ENCODE measurements around the gene PMEPA1. TPM values are rescaled to one million over a fixed set of nuclear protein-coding genes. Genes with fewer than 3 reads are reported as not detected.

The PMEPA1 gene
- total RNA-seq, 2 experiments from 2014 or later = 15.7 to 18.0 TPM

GRCh38 chr20:57713951-57714350, 4.1 kb upstream of the PMEPA1 start:
- H3K27ac ChIP-seq (ENCODE audit: low read depth in 1 of 2, low read length in 2 of 2) = no peak overlapping the region
- ChIA-PET POLR2A (no interaction called here), CTCF (no interaction called here)
- no peak for TF ChIP-seq CTCF (IDR thresholded peaks at IDR 0.05)
- DNase-seq = no peak
- H3K27me3 ChIP-seq (ENCODE audit: control insufficient read depth in 1 of 2, insufficient read depth in 2 of 2, low read length in 2 of 2) = peaks cover 0 to 3% of the 10 kb centered on the region in 2 experiments
- Mint-ChIP-seq H3K36me3 (ENCODE audit: low read depth) (peaks cover 3% of the 10 kb centered on the region), H3K27ac (no peak overlapping the region), H3K27me3 (no peaks in the 10 kb centered on the region), H3K9me3 (no peaks in the 10 kb centered on the region), H3K4me1 (ENCODE audit: low read depth) (peaks cover 40% of the 10 kb centered on the region), H3K4me3 (no peak overlapping the region)
- no peaks in the 10 kb centered on the region for H3K36me3 ChIP-seq (ENCODE audit: insufficient read depth, low read length)
- intact Hi-C loops (cut with DNase I, micrococcal nuclease) = loop anchor here (2.0 to 10.0 kb wide), 6 partner anchors 57 to 1548 kb away; partner anchors contain the start of genes RBM38 (in 1 of the 2), STX16 (in 1 of the 2) and VAPB (in 1 of the 2)
- no peak for ATAC-seq (ENCODE audit: poor library complexity)
- H3K9me3 ChIP-seq (ENCODE audit: control insufficient read depth in 1 of 2, insufficient read depth in 1 of 2, low read length in 2 of 2) = no peaks in the 10 kb centered on the region
- H3K4me3 ChIP-seq (ENCODE audit: low read length) = no peak overlapping the region
- peaks cover 25% of the 10 kb centered on the region for H3K4me1 ChIP-seq (ENCODE audit: insufficient read depth, low read length)

GRCh38 chr20:57713505-57713903, 3.7 kb upstream of the PMEPA1 start:
- H3K36me3 Mint-ChIP-seq (ENCODE audit: low read depth) = peaks cover 8% of the 10 kb centered on the region
- Histone ChIP-seq H3K36me3 (ENCODE audit: insufficient read depth, low read length) (no peaks in the 10 kb centered on the region), H3K4me1 (ENCODE audit: insufficient read depth, low read length) (peaks cover 25% of the 10 kb centered on the region), H3K27ac (ENCODE audit: low read depth in 1 of 2, low read length in 2 of 2) (no peak overlapping the region), H3K4me3 (ENCODE audit: low read length) (no peak overlapping the region), H3K27me3 (ENCODE audit: control insufficient read depth in 1 of 2, insufficient read depth in 2 of 2, low read length in 2 of 2) (peaks cover 0 to 3% of the 10 kb centered on the region in 2 experiments), H3K9me3 (ENCODE audit: control insufficient read depth in 1 of 2, insufficient read depth in 1 of 2, low read length in 2 of 2) (no peaks in the 10 kb centered on the region)
- H3K27ac Mint-ChIP-seq = peak overlapping the region; percentile 95
- H3K4me3 Mint-ChIP-seq = no peak overlapping the region
- ChIA-PET CTCF (no interaction called here), POLR2A (no interaction called here)
- no peaks in the 10 kb centered on the region for H3K9me3 Mint-ChIP-seq
- ATAC-seq (ENCODE audit: poor library complexity) (no peak), DNase-seq (peak in 2 of 14 experiments; percentile 24 to 38)
- intact Hi-C loops (cut with DNase I, micrococcal nuclease) = loop anchor here (5.0 to 10.0 kb wide), 5 partner anchors 316 to 1549 kb away; partner anchors contain the start of genes RBM38 (in 1 of the 2), STX16 (in 1 of the 2) and VAPB (in 1 of the 2)
- H3K27me3 Mint-ChIP-seq = no peaks in the 10 kb centered on the region
- TF ChIP-seq CTCF (IDR thresholded peaks at IDR 0.05) = no peak
- peaks cover 40% of the 10 kb centered on the region for H3K4me1 Mint-ChIP-seq (ENCODE audit: low read depth)

- POLR2A ChIA-PET = no interaction called here
- no peak for ATAC-seq (ENCODE audit: poor library complexity)
- intact Hi-C loops (cut with DNase I, micrococcal nuclease) = loop anchor here (5.0 to 10.0 kb wide), 5 partner anchors 316 to 1549 kb away; partner anchors contain the start of genes RBM38 (in 1 of the 2), STX16 (in 1 of the 2) and VAPB (in 1 of the 2)
- no peaks in the 10 kb centered on the region for H3K9me3 ChIP-seq (ENCODE audit: control insufficient read depth in 1 of 2, insufficient read depth in 1 of 2, low read length in 2 of 2)
- peaks cover 29% of the 10 kb centered on the region for H3K4me1 ChIP-seq (ENCODE audit: insufficient read depth, low read length)
- Mint-ChIP-seq H3K27ac (peak overlapping the region; percentile 95), H3K9me3 (no peaks in the 10 kb centered on the region), H3K36me3 (ENCODE audit: low read depth) (peaks cover 9% of the 10 kb centered on the region), H3K4me3 (no peak overlapping the region), H3K27me3 (no peaks in the 10 kb centered on the region), H3K4me1 (ENCODE audit: low read depth) (peaks cover 40% of the 10 kb centered on the region)
- no peak for DNase-seq
- H3K36me3 ChIP-seq (ENCODE audit: insufficient read depth, low read length) = no peaks in the 10 kb centered on the region
- no peak overlapping the region for H3K4me3 ChIP-seq (ENCODE audit: low read length)
- H3K27ac ChIP-seq (ENCODE audit: low read depth in 1 of 2, low read length in 2 of 2) = no peak overlapping the region
- TF ChIP-seq CTCF (IDR thresholded peaks at IDR 0.05) = no peak
- CTCF ChIA-PET = no interaction called here
- peaks cover 0 to 3% of the 10 kb centered on the region in 2 experiments for H3K27me3 ChIP-seq (ENCODE audit: control insufficient read depth in 1 of 2, insufficient read depth in 2 of 2, low read length in 2 of 2)
Measured at GRCh38 chr20:57712851-57713504, 3.2 kb upstream of the PMEPA1 start.

Data from CD4-positive, alpha-beta T cell (primary cell).